GM12873 (cell line): ENCODE results near the gene TNRC6C.

Source experiments
- TF ChIP-seq, protein P1 (sequence below): IDR thresholded peaks from 2 replicates; pipeline ENCODE4 v1.5.1; 2012; ENCODE audit warnings: low read depth, mild to moderate bottlenecking, moderate library complexity, low read length, control low read depth; ENCODE audit not compliant: insufficient read depth; ENCODE audit errors: missing control alignments

The TNRC6C gene

DNA sequence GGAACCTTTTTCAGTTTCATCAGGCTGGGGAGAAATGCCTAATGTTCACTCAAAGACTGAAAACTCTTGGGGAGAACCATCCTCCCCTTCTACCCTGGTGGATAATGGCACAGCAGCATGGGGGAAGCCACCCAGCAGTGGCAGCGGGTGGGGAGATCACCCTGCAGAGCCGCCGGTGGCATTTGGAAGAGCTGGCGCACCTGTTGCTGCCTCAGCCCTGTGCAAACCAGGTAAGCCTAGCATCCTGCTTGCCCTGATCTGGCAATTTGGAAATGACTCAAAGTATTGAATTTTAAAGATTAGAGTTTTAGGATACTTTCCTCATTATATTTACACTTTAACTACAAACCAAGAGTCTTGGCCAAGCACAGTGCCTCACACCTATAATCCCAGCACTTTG is 106.2 kb downstream of the TNRC6C start:
- TF ChIP-seq, protein P1, sequence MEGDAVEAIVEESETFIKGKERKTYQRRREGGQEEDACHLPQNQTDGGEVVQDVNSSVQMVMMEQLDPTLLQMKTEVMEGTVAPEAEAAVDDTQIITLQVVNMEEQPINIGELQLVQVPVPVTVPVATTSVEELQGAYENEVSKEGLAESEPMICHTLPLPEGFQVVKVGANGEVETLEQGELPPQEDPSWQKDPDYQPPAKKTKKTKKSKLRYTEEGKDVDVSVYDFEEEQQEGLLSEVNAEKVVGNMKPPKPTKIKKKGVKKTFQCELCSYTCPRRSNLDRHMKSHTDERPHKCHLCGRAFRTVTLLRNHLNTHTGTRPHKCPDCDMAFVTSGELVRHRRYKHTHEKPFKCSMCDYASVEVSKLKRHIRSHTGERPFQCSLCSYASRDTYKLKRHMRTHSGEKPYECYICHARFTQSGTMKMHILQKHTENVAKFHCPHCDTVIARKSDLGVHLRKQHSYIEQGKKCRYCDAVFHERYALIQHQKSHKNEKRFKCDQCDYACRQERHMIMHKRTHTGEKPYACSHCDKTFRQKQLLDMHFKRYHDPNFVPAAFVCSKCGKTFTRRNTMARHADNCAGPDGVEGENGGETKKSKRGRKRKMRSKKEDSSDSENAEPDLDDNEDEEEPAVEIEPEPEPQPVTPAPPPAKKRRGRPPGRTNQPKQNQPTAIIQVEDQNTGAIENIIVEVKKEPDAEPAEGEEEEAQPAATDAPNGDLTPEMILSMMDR: no peak

DNA sequence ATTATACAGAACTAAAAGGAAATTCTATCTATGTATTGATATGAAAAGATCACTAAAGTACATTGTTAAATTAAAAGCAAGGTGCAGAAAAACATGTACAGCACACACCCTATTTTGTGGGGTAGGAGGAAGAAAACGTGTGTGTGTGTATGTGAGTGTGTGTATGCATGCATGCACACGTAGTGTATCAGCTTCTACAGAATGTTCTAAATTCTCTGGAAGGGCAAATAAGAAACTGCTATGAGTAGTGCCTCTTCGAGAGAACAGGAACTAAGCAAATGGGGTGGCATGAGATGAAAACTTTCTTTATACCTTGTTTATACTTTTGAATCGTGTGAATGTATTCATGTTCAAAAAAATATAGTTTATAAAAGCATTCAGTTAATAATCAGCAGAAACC is 111.2 kb downstream of the TNRC6C start:
- TF ChIP-seq, protein P1: no peak

DNA sequence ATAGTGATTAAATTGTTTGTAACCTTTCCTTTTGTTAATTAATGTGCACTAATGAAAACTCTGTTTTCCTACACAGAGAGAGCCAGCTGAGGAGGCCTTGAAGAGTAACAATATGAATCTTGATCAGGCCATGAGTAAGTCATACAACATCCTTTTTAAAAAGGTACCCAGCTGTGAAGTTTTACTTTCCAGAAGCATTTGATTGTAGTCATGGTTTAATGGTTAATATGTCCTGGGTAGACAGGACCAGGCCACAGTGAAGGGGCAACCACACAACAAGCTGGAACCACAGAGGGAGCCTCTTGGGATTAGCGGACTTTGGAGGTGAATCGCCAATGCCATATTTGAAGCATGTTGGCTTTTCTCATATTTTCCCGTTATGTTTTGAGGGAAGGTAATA is 114.5 kb downstream of the TNRC6C start:
- TF ChIP-seq, protein P1: no peak

GRCh38 chr17:78075011-78075410 is 116.5 kb downstream of the TNRC6C start:
- TF ChIP-seq, protein P1: no peak

DNA sequence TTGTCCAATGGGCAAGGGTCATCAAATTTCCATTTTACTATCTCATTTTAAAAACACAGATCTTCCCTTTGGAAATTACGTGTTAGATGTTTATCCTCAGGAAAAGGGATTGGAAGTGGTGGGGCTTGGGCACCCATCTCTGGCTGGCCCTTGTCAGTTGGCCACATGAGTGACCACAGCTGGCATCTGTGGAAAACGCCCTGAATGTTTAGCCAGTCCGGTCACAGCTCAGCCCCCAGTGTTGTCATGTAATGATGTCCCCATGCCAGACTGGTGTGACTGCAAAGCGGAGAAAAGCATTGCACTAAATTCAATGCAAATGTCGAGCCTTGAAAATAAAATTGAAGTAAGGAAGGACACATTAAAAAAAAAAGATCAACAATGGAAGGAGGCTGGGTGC is 117.0 kb downstream of the TNRC6C start:
- TF ChIP-seq, protein P1: no peak

DNA sequence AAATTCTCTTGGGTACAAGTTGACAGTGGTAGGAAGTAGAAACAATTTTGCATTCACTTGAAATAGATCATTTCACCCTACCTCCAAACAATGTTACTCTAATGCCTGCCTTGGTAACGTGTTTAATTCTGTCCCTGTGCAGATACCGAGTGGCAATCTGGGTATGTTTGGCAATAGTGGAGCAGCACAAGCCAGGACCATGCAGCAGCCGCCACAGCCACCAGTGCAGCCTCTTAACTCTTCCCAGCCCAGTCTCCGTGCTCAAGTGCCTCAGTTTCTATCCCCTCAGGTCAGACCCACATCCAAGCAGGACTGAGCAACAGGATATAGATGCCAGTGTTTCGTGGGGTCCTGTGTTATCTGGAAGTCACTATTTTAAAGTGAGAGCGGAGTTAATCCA is 120.8 kb downstream of the TNRC6C start:
- TF ChIP-seq, protein P1: no peak

GRCh38 chr17:78081551-78081950 is 123.0 kb downstream of the TNRC6C start:
- TF ChIP-seq, protein P1: no peak
